GM10248 (cell line): ENCODE measurements around the gene TADA2A.
A peak's percentile ranks its signal among the peaks of the same experiment; 100 is the strongest.

ENCODE experiments used
- CTCF ChIA-PET: fragments of 300-600 bp; sonication (Branson Sonifier 250); formaldehyde crosslinking; extraction: SDS; loops from one replicate; lab custom pipeline; 2021; ENCODE audit warnings: antibody characterized with exemption; lab: Yijun Ruan, JAX
- POLR2A ChIA-PET: fragments of 350-650 bp; sonication (Branson Sonifier 250); formaldehyde crosslinking; extraction: SDS; loops from one replicate; lab custom pipeline; 2020; ENCODE audit warnings: antibody characterized with exemption; lab: Yijun Ruan, JAX
- DNase-seq: peaks from one replicate; pipeline ENCODE4 v3.0.0; 2012; ENCODE audit errors: extremely low spot score
- TF ChIP-seq, protein P1 (sequence below): IDR thresholded peaks from 2 replicates; pipeline ENCODE4 v1.5.1; 2012; ENCODE audit warnings: mild to moderate bottlenecking, low read depth; ENCODE audit errors: extremely low read depth, missing control alignments, control extremely low read depth

The TADA2A gene

DNA sequence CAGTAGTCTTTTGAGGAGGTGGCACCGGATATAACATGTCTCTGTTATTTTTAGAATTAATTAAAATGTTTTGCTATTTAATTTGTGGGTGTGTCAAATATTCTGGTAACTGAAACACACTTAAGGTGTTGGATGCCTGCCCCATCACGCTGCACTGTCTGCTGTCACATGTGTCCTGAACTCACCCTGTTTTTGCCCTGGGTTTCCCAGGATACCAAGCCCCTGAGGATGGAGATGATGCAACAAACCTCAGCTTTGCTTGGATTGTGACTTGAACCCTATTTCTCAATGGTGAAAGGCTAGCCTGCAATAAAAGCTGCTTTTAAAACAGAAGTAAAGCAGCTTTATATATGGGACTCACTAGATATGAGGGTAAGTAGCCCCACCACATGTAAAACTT, 71.5 kb downstream of the TADA2A start:
- DNase-seq: no peak
- ChIA-PET CTCF (interaction anchor here (1.0 to 1.1 kb wide), 2 partner anchors 8 to 14 kb away, joined by 3 read pairs; no protein-coding TSS in a partner anchor), POLR2A (no interaction called here)
- TF ChIP-seq, protein P1, sequence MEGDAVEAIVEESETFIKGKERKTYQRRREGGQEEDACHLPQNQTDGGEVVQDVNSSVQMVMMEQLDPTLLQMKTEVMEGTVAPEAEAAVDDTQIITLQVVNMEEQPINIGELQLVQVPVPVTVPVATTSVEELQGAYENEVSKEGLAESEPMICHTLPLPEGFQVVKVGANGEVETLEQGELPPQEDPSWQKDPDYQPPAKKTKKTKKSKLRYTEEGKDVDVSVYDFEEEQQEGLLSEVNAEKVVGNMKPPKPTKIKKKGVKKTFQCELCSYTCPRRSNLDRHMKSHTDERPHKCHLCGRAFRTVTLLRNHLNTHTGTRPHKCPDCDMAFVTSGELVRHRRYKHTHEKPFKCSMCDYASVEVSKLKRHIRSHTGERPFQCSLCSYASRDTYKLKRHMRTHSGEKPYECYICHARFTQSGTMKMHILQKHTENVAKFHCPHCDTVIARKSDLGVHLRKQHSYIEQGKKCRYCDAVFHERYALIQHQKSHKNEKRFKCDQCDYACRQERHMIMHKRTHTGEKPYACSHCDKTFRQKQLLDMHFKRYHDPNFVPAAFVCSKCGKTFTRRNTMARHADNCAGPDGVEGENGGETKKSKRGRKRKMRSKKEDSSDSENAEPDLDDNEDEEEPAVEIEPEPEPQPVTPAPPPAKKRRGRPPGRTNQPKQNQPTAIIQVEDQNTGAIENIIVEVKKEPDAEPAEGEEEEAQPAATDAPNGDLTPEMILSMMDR: no peak

DNA sequence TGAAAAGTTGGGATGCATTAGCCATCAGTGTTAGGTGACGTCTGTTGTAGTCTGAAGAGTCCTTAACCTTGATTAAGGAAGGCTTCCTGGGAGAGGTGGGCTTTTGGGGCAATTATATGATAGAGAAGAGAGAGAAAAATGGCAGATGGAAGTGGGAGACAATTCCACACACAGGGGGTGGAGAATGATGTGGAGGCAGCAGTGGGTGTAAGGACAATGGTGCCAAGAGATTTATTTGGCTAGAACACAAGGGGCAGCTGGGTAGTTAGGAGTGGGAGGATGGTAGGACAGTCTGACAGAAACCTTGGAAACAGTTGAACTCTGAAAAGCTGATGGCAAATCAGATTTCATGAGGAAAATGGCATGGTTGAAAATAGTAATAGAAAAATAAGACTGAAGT, 72.3 kb downstream of the TADA2A start:
- TF ChIP-seq, protein P1: no peak
- POLR2A ChIA-PET: no interaction called here
- no peak for DNase-seq
- CTCF ChIA-PET: interaction anchor here (1.2 kb wide), 1 partner anchor 12 kb away, joined by 3 read pairs; no protein-coding TSS in a partner anchor

DNA sequence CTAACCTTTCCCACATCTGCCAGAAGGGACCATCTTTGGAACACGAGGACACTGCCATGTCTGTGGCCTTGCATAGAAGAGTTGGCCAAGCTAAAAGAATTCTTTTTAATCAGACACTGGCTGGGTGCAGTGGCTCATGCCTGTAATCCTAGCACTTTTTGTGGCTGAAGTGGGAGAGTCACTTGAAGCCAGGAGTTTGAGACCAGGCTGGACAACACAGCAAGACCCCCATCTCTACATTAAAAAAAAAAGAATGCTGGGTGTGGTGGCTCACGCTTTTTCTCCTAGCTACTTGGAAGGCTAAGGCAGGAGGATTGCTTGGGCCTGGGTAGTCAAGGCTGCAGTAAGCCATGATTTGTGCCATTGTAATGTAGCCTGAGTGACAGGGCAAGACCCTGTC, 73.7 kb downstream of the TADA2A start:
- no peak for DNase-seq
- CTCF ChIA-PET: interaction anchor here (1.2 kb wide), 2 partner anchors 8 to 10 kb away, joined by 3 to 4 read pairs; no protein-coding TSS in a partner anchor
- TF ChIP-seq, protein P1: no peak
- POLR2A ChIA-PET: no interaction called here

DNA sequence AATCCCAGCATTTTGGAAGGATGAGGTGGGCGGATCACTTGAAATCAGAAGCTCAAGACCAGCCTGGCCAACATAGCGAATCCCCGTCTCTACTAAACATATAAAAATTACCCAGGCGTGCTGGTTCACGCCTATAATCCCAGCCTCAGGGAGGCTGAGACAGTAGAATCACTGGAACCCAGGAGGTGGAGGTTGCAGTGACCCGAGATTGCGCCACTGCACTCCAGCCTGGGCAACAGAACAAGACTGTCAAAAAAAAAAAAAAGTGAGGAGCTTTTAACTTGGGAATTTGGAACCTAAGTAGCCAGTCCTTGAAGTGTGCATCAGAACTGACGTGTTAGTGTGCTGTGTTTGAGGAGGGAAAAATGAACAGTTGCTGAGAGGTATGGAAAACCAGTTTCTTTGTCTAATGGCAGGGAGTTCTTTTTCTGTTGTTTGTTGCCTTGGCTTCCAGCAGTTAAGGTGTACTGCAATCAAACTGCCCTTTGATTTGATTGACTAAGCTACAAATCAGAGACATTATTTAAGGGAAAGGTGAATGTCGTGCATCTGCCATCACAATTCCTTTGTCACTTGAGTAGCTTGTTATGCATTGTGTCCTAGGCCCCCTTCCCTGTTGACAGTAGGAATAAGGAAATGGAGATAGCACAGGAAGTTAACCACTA, 74.4 kb downstream of the TADA2A start:
- TF ChIP-seq, protein P1: no peak
- ChIA-PET POLR2A (no interaction called here), CTCF (interaction anchor here (1.0 kb wide), 1 partner anchor 14 kb away, joined by 3 read pairs; no protein-coding TSS in a partner anchor)

DNA sequence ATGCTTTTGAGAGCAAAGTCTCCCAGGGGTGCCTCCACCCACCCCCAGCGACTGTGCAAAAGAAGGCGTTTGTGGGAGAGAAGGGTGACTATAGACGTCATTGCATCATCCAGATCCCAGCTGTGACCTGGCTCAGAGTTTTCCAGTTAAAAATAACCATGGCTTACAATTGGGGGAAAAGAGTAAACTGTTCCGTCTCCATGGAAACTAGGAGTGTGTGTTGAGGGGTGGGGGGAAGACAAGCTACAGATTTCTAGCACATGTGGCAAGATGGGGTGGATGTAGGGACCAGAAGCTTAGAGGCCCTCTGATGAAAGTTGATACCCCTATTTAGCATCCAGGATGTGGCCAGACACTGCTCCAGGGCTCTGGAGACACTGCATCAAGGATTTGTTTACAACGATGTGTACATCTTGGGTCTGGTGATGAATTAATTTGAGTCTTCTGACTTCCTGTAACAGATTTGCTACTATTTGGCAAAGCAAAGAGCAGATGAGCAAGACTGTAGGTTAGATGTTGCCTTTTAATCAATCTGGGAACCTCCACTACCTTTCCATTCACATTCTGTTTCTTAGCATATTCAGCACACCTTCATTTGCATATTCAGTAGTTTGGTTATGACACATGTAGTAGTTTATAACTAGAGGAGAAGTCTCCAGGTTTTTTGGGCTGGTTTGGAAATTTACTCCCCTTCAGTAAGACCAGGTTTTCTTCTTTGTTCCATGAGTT, 76.8 kb downstream of the TADA2A start:
- ChIA-PET POLR2A (interaction anchor here (0.7 kb wide), 1 partner anchor 47 kb away, joined by 3 read pairs; no protein-coding TSS in a partner anchor), CTCF (interaction anchor here (0.7 to 1.6 kb wide), 5 partner anchors 8 to 110 kb away, joined by 3 read pairs; no protein-coding TSS in a partner anchor)
- peak; percentile 32 for DNase-seq
- TF ChIP-seq, protein P1: no peak

More for the DNA sequence above, 74.4 kb downstream of the TADA2A start:
- no peak for DNase-seq

DNA sequence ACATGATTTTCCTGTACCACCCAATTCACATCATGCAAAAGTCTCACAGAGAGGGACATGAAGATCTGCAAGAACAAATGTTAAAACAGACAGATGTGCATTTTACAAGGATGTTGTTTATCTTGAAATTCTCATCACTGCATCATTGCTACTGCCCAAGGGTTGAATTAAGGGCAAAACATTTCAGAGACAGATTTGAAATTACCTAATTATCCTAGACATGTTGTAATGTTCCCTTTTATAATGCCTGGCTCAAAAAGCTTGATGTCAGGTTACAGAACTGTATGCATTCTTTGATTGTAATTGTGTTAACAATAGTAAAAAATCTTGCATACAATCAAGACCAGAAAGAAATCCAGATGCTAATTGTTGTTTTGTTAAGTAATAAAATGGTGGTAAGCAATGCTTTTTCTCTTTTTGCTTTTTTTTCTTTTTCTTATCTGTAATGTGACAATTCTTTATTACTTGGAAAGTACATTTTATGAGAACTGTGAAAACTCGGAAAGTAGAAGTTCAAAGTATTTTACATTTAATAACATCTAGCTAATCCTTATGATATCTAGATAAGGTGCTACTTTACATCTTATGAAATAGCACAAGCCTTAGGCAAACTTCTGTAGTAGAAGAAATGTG, 79.4 kb downstream of the TADA2A start:
- ChIA-PET CTCF (interaction anchor here (1.0 to 1.4 kb wide), 4 partner anchors 8 to 21 kb away, joined by 3 read pairs; no protein-coding TSS in a partner anchor), POLR2A (no interaction called here)

More for the DNA sequence above, 79.4 kb downstream of the TADA2A start:
- DNase-seq: no peak
- TF ChIP-seq, protein P1: no peak
